ENCODE results near the gene BCL7B.
"Not testable (repeated sequence)": the region's sequence is repeated elsewhere in the genome, so short reads cannot be mapped to it uniquely, and the experiment has no call there.

Gene BCL7B

GRCh38 chr7:73530800-73531199, 26.7 kb downstream of the BCL7B start:
- DNase-seq, result no peak

DNA sequence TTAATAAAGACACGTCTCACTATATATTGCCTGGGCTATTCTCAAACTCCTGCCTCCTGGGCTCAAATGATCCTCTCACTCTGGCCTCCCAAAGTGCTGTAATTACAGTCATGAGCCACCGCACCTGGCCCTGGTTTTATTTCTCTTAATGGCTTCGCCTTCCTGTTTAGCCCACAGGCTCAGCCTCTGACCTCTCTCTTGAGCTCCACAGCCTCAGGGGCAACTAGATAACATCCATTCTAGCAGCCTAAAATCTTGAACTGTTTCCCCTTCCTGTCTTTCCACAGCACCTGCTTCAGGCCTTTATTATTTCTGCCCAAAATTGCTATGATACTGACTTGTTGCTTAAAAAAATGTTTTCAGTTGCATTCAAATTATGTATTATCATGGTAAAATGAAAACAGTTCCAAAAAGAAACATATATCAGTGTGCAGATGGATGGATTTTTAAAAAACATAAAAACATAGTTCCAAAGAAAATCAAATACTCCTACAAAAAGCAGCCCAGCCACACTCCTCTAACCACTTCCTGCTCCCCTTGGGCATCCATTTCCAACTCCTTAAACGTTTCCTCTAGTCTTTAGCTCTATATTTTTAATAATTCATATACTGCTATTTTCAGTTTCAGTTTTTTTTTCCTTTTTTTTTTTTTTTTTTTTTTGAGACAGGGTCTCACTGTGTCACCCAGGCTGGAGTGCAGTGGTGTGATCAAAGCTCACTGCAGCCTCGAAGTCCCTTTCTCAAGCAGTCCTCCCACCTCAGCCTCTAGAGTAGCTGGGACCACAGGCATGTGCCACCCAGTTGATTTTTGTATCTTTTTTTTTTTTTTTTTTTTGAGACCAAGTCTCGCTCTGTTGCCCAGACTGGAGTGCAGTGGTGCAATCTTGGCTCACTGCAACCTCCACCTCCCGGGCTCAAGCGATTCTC, 30.3 kb downstream of the BCL7B start:
- DNase-seq, result no peak

GRCh38 chr7:73526158-73526494, 31.4 kb downstream of the BCL7B start:
- not testable (repeated sequence) for DNase-seq

GRCh38 chr7:73522105-73522872, 35.2 kb downstream of the BCL7B start, which contains the start of gene BAZ1B:
Gene BAZ1B (minus strand): TSS chr7:73522293. CDS start chr7:73521933, 360 bp downstream.
- DNase-seq, result peak; percentile 98

DNA sequence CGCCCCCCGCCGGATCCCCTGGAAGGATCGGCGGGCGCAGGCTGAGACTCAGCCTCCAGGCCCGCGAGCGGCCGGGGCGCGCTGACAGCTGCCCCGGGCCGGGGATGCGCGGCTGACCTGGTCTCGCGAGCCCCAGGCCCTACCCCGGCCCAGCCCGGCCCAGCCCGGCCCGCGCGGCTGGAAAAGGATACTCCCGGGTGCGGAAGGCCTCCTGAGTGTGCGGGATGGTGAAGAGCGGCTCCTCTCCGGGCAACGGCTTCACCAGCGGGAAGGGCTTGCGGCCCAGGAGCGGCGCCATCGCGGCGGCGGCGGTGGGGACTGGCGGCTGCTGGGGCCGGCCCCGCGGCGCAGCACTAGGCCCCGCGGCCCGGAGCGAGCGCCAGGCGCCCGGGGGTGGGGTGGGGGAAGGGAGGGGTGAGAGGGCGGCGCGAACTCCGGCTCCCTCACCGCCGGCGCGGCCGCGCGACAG, 35.8 kb downstream of the BCL7B start:
- no peak for DNase-seq

DNA sequence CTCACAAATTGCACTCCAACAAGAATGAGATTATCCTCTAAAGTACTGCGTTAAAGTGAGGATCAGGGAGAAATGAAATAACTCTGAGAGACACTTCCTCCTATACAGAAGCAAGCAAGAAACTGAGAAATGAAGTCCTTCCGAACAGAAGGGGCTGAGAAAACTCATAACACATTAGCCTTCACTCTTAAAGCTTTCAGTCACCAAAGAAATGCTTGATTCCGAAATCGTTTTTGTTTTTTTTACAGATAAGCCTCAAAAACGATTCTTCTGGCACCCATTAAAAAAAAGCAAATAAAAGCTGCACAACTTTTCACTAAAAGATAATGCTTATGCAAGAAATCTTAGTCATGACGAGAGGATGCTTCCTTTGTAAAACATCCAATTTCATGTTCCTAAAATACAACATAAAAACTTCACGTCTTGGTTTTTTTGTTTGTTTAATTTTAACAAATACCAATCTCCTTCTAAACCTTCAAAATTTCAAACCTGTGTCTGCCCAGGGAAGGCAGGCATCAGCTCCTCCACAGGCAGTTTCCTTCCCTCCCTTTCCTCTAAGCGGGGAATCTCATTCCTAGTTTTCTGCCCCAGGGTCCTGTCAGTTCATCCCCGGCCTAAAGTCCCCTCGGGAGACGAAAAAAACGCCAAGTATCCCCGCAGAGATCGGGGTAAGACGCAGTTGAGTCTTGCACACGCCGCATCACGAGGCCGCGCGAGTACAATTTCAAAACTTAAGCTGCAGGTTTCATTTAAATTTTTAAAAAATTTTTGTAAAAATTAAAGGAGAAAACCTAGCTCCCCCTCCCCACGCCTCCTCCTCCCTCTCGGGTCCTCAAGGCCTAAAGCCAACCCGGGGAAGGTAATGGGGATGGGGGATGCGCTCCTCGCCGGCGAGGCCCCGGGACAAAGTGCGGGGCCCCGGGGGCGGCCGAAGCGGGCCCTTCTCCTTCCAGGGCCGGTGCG, 36.5 kb downstream of the BCL7B start:
- DNase-seq, result no peak

DNA sequence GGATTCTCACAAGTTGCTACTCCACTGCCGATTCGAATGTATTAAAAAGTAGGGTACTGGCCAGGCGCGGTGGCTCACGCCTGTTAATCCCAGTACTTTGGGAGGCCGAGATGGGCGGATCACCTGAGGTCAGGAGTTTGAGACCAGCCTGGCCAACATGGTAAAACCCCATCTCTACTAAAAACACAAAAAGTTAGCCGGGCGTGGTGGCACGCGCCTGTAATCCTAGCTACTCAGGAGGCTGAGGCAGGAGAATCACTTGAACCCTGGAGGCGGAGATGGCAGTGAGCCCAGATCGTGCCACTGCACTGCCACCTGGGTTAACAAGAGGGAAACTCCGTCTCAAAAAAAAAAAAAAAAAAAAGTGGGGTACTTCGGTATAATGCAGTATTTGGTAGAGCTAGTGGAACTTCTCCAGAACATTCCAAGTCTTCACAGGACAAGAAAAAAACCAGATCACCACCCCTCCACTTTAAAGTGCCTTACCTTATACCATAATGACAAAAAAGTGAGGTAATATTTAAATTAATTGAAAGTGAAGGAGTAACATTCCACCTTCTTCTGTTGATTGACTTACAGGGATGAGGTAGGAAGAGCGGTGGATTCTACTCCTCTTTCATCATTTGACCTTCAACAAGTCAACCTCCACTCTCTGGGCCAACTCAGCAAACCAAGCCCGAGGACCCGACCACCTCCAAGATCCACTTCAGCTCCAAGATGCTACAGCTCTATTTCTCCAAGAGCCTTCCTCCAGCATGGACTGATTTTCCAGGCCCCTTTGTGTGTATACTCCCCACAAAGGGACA, 37.4 kb downstream of the BCL7B start:
- DNase-seq, result peak; percentile 14

DNA sequence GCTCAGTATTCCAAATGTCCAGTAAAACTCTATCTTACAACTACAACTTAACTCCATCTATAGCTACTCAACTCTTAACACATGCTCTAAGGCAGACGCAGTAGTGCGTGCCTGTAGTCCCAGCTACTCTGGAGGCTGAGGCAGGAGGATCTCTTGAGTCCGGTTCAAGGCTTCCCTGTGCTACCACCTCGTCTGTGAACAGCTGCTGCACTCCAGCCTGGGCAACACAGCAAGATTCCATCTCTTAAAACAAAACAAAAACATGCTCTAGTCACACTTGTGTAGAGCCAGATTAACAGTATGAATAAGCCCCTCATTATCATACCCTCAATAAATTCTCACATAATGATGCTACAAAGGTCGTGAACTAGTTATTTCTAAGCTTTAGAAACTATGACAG, 39.0 kb downstream of the BCL7B start:
- no peak for DNase-seq

DNA sequence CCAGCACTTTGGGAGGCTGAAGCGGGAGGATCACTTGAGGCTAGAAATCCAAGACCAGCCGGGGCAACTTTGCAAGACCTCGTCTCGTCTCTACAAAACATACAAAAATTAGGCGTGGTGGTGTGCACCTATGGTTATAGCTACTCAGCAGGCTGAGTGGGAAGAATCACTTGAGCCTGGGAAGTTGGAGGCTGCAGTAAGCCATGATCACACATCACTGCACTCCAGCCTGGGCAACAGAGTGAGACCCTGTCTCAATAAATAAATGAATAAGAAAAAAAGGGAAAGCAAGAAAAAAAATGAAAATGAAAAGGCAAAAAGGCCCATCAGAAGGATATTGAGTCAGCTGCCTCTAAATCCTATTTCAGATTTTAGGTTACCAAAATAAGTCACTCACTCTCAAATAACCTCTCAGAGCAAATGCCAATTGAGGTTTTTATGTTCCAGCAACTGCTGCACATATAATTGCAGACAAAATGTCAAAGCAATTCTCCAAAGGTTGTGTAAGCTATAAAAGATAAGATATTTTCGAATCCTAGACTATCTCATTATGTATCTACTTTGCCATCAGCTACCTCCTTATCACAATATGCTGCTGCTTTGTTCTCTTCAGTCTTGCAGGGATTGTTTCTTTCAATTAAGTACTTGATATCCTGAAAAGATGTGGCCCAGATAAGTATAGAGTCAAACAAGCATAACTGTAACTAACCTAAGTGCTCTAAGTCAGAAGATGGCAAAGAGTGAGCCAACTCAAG, 40.1 kb downstream of the BCL7B start:
- no peak for DNase-seq

DNA sequence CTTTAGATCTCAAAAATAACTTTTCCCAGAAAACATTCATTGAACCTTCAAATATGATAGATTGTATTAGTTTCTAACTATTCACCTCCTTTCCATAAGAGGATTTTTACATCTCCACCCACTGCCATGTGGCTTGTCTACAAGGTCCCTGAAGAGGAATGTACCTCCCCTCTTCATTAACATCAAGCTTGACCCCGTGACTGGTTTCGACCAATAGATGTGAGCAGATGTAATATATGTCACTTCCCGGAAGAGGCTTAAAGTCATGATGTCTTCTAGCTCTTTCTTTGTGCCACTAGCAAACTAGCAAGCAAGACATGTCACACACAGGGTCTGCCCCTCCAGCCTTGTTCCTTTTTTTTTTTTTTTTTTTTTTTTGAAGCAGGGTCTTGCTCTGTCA, 42.3 kb downstream of the BCL7B start:
- DNase-seq, result no peak

DNA sequence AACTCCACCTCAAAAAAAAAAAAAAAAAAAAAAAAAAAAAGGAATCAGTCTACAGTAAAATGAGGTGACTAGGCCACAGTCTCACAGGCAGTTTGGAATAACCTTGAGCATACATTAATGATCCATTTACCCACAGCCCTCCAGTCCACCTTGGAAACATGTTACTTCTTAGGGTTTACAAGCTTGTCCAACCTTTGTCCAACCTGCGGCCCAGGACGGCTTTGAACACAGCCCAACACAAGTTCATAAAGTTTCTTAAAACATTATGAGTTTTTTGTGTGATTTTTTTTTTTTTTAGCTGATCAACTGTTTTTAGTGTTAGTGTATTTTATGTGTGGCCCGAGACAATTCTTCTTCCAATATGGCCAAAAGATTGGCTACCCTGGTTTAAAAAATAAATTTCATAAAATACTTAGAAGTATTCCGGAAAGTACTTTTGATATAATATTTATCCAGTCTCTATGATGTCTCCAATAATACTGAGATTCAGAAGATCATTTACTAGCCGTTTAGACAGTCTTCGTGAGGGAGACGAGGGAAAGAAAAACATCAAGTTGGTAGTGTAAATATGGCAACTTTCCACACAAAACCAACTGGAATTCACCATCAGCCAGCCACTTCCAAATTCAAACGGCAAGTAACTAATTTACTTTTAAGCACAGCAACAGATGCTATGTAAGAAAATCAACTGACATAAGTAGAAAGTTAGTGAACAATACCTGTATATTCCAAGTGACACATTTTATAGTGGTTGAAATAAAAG, 45.3 kb downstream of the BCL7B start:
- DNase-seq, result no peak

- DNase-seq, result no peak
These were observed 48.0 kb downstream of the BCL7B start for GRCh38 chr7:73509463-73509862.

GRCh38 chr7:73507556-73507955, 49.9 kb downstream of the BCL7B start:
- no peak for DNase-seq

DNA sequence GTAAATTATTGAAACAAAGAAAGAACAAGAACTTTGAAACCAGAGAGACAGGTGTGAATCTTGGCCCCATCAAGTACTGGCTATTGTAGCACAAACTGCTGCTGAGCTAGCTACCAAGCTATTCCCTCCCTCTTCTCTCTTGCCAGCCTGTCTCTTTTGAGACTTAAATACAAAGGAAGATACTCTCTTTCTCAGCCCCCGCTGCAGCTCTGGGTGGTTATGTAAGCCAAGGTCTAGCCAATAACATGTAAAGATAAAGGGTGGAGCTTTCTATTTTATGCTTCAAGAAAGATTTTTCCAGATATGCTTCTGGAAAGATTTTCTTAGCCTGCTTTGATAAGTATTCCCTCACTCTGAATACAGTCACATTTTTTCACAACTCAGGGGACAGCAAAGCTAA, 52.6 kb downstream of the BCL7B start:
- DNase-seq, result no peak

DNA sequence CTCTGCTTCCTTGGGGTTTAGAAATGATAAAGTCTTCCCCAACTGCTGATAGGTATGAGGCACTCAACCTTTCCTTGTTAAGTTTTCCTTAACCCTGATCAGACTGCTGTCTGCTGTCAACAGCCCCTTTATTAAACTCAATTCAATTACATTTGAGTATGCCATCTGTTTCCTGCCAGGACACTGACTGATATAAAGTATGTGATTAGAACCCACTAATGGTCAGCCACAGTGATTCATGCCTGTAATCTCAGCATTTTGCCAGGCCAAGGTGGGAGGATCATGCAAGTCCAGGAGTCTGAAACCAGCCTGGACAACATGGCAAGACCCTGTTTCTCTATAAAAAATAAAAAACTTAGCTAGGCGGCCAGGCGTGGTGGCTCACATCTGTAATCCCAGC, 53.5 kb downstream of the BCL7B start:
- DNase-seq, result no peak

DNA sequence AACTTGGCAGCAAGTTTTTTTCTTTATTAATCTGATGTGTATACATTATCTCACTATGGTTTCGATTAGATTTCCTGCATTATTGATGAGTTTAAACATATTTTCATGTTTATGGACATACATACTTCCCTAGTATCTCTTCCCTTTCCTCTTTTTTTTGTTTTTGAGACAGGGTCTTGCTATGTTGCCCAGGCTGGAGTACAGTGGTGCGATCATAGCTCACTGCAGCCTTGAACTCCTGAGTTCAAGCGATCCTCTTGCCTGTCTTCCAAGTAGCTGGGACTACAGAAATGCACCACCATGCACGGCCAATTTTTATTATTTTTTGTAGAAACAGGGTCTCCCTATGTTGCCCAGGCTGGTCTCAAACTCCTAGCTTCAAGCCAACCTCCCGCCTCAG, 54.3 kb downstream of the BCL7B start:
- DNase-seq, result no peak

- DNase-seq, result no peak
These were observed 60.9 kb downstream of the BCL7B start for GRCh38 chr7:73496626-73497025.

- not testable (repeated sequence) for DNase-seq
These were observed 62.0 kb downstream of the BCL7B start for GRCh38 chr7:73495507-73495906.

- no peak for DNase-seq
These were observed 67.5 kb downstream of the BCL7B start for GRCh38 chr7:73489976-73490375.

- no peak for DNase-seq
These were observed 70.0 kb downstream of the BCL7B start for GRCh38 chr7:73487486-73487885.
